Inflammatory macrophage treated with lipopolysaccharide for 1 hour (primary cell): ENCODE data around the gene IL1F10.
A peak's percentile ranks its signal among the peaks of the same experiment; 100 is the strongest.

Experiments
- DNase-seq, 2 donors: peaks; one replicate each; pipeline ENCODE4 v3.0.0-alpha.2; 2020 to 2022

The IL1F10 gene

GRCh38 chr2:113058998-113059960 is 8.5 kb upstream of the IL1F10 start, which contains the start of gene IL36RN:
IL36RN (plus strand) TSS chr2:113059198; CDS start chr2:113059439, 241 bp downstream.
- no peak for DNase-seq

- DNase-seq = peak; percentile 58 to 91
Measured at GRCh38 chr2:113060396-113060795, 7.4 kb upstream of the IL1F10 start.

- DNase-seq = no peak
Measured at GRCh38 chr2:113060796-113061195, 7.0 kb upstream of the IL1F10 start.

GRCh38 chr2:113061241-113061640 is 6.5 kb upstream of the IL1F10 start:
- no peak for DNase-seq

- DNase-seq = no peak
Measured at GRCh38 chr2:113061896-113062770, 5.6 kb upstream of the IL1F10 start.

GRCh38 chr2:113064281-113064680 is 3.5 kb upstream of the IL1F10 start:
- no peak for DNase-seq

GRCh38 chr2:113064898-113065297 is 2.9 kb upstream of the IL1F10 start:
- DNase-seq = no peak

GRCh38 chr2:113068249-113068648 is 479 bp downstream of the IL1F10 start:
- DNase-seq = no peak

GRCh38 chr2:113068706-113069485 is 1.1 kb downstream of the IL1F10 start:
- DNase-seq = no peak

GRCh38 chr2:113069676-113070605 is 2.2 kb downstream of the IL1F10 start:
- no peak for DNase-seq

GRCh38 chr2:113070606-113070975 is 2.8 kb downstream of the IL1F10 start:
- no peak for DNase-seq

GRCh38 chr2:113072584-113072983 is 4.8 kb downstream of the IL1F10 start:
- no peak for DNase-seq

GRCh38 chr2:113073325-113073834 is 5.6 kb downstream of the IL1F10 start:
- DNase-seq = no peak

- DNase-seq = no peak
Measured at GRCh38 chr2:113075030-113075429, 7.3 kb downstream of the IL1F10 start.

GRCh38 chr2:113075600-113075999 is 7.8 kb downstream of the IL1F10 start:
- DNase-seq = no peak

GRCh38 chr2:113076954-113077669 is 9.3 kb downstream of the IL1F10 start:
- no peak for DNase-seq

- no peak for DNase-seq
Measured at GRCh38 chr2:113077921-113078320, 10.2 kb downstream of the IL1F10 start.

- peak; percentile 72 to 85 for DNase-seq
Measured at GRCh38 chr2:113078350-113078839, 10.6 kb downstream of the IL1F10 start.

GRCh38 chr2:113079131-113079530 is 11.4 kb downstream of the IL1F10 start:
- DNase-seq = no peak

GRCh38 chr2:113080134-113080533 is 12.4 kb downstream of the IL1F10 start:
- DNase-seq = peak; percentile 65 to 82
